ENCODE data around the gene ABCC5. TPM values are rescaled to one million over a fixed set of nuclear protein-coding genes. Genes with fewer than 3 reads are reported as not detected.

ABCC5 gene
- total and polyA plus RNA-seq, 2 donors from 2014 or later, result 31.9 to 39.3 TPM

- FAIRE-seq (no peak), DNase-seq (peak in 2 of 5 donors; percentile 16 to 18)
- no peak for TF ChIP-seq CTCF (IDR thresholded peaks at IDR 0.05; ENCODE audit: borderline replicate concordance, extremely low read depth, insufficient read depth)
- no peak overlapping the region for H3K27ac ChIP-seq (ENCODE audit: low read depth in 2 of 2, low read length in 2 of 2)
- H3K4me1 ChIP-seq (ENCODE audit: control insufficient read depth in 2 of 3, insufficient read depth in 2 of 3, low read depth in 1 of 3, low read length in 3 of 3), result no peaks in the 10 kb centered on the region
- no peak overlapping the region for H3K4me3 ChIP-seq (ENCODE audit: low read length in 3 of 3)
- no peaks in the 10 kb centered on the region for H3K27me3 ChIP-seq (ENCODE audit: control insufficient read depth, insufficient read depth, low read length)
- H3K36me3 ChIP-seq (ENCODE audit: control insufficient read depth in 2 of 3, insufficient read depth in 3 of 3, low read length in 3 of 3), result no peaks in the 10 kb centered on the region
- no peaks in the 10 kb centered on the region for H3K9me3 ChIP-seq (ENCODE audit: control insufficient read depth in 2 of 3, insufficient read depth in 1 of 3, low read length in 3 of 3)
- intact Hi-C loops (cut with DNase I), result no loop called here
- H3K9ac ChIP-seq (ENCODE audit: low read length in 3 of 3), result no peak overlapping the region
Observed at GRCh38 chr3:183907911-183908331, 109.8 kb downstream of the ABCC5 start.

GRCh38 chr3:183907176-183907575 is 110.5 kb downstream of the ABCC5 start:
- no peaks in the 10 kb centered on the region for H3K9me3 ChIP-seq (ENCODE audit: control insufficient read depth in 2 of 3, insufficient read depth in 1 of 3, low read length in 3 of 3)
- H3K9ac ChIP-seq (ENCODE audit: low read length in 3 of 3), result no peak overlapping the region
- intact Hi-C loops (cut with DNase I), result no loop called here
- H3K27ac ChIP-seq (ENCODE audit: low read depth in 2 of 2, low read length in 2 of 2), result no peak overlapping the region
- no peak for TF ChIP-seq CTCF (IDR thresholded peaks at IDR 0.05; ENCODE audit: borderline replicate concordance, extremely low read depth, insufficient read depth)
- H3K4me1 ChIP-seq (ENCODE audit: control insufficient read depth in 2 of 3, insufficient read depth in 2 of 3, low read depth in 1 of 3, low read length in 3 of 3), result no peaks in the 10 kb centered on the region
- H3K4me3 ChIP-seq (ENCODE audit: low read length in 3 of 3), result no peak overlapping the region
- H3K27me3 ChIP-seq (ENCODE audit: control insufficient read depth, insufficient read depth, low read length), result no peaks in the 10 kb centered on the region
- H3K36me3 ChIP-seq (ENCODE audit: control insufficient read depth in 2 of 3, insufficient read depth in 3 of 3, low read length in 3 of 3), result no peaks in the 10 kb centered on the region
- no peak for DNase-seq
- no peak for FAIRE-seq

- Histone ChIP-seq H3K36me3 (ENCODE audit: control insufficient read depth in 2 of 3, insufficient read depth in 3 of 3, low read length in 3 of 3) (no peaks in the 10 kb centered on the region), H3K4me3 (ENCODE audit: low read length in 3 of 3) (no peak overlapping the region), H3K9ac (ENCODE audit: low read length in 3 of 3) (no peak overlapping the region), H3K9me3 (ENCODE audit: control insufficient read depth in 2 of 3, insufficient read depth in 1 of 3, low read length in 3 of 3) (no peaks in the 10 kb centered on the region), H3K27ac (ENCODE audit: low read depth in 2 of 2, low read length in 2 of 2) (no peak overlapping the region), H3K4me1 (ENCODE audit: control insufficient read depth in 2 of 3, insufficient read depth in 2 of 3, low read depth in 1 of 3, low read length in 3 of 3) (no peaks in the 10 kb centered on the region), H3K27me3 (ENCODE audit: control insufficient read depth, insufficient read depth, low read length) (no peaks in the 10 kb centered on the region)
- no peak for DNase-seq
- intact Hi-C loops (cut with DNase I), result no loop called here
- TF ChIP-seq CTCF (IDR thresholded peaks at IDR 0.05; ENCODE audit: borderline replicate concordance, extremely low read depth, insufficient read depth), result no peak
- no peak for FAIRE-seq
Observed at GRCh38 chr3:183906234-183906921, 111.3 kb downstream of the ABCC5 start.

Measured in kidney (tissue), 14 donors.